H1 (cell line): ENCODE data around the gene PDCD6IP. TPM values are rescaled to one million over a fixed set of nuclear protein-coding genes. Genes with fewer than 3 reads are reported as not detected.

Experiments used
- CTCF ChIA-PET: fragments of 300-600 bp; sonication (Branson Sonifier 250); formaldehyde crosslinking; loops from one replicate; lab custom pipeline; 2021; ENCODE audit not compliant: partially characterized antibody; lab: Charles Lee
- POLR2A ChIA-PET: fragments of 300-600 bp; sonication (Branson Sonifier 250); formaldehyde crosslinking; loops from one replicate; lab custom pipeline; 2021; ENCODE audit warnings: inconsistent platforms; ENCODE audit not compliant: partially characterized antibody; lab: Charles Lee
- DNase-seq, 2 experiments: peaks; one replicate each; pipeline versions ENCODE4 v3.0.0 to v3.0.0-alpha.2; 2010 to 2022; ENCODE audit warnings: low spot score in 2 of 2, low read depth in 1 of 2, mixed read lengths in 1 of 2
- FAIRE-seq: peaks from 2 replicates; lab custom pipeline; 2011; peaks lifted over from hg19 to GRCh38; lab: Jason Lieb, UNC
- H2AFZ ChIP-seq: 2 replicates; pipeline ENCODE4 v1.8.1; 2012; ENCODE audit warnings: low read length, inconsistent platforms
- H2AK5ac ChIP-seq: 2 replicates; pipeline ENCODE4 v1.6.1; 2013; ENCODE audit warnings: low read depth, low read length
- H2BK120ac ChIP-seq: replicated peaks from 2 replicates; pipeline ENCODE3; 2013; ENCODE audit warnings: low read depth, low read length, inconsistent platforms
- H2BK12ac ChIP-seq: 2 replicates; pipeline ENCODE4 v1.6.1; 2013; ENCODE audit warnings: low read depth, low read length
- H2BK15ac ChIP-seq: 2 replicates; pipeline ENCODE4 v1.6.1; 2013; ENCODE audit warnings: low read length
- H2BK20ac ChIP-seq: 2 replicates; pipeline ENCODE4 v1.6.1; 2013; ENCODE audit warnings: low read length
- H2BK5ac ChIP-seq: 2 replicates; pipeline ENCODE4 v1.6.1; 2013; ENCODE audit warnings: low read depth, low read length
- H3K14ac ChIP-seq: 2 replicates; pipeline ENCODE4 v1.6.1; 2013; ENCODE audit warnings: inconsistent platforms; ENCODE audit not compliant: insufficient read length
- H3K18ac ChIP-seq: 2 replicates; pipeline ENCODE4 v1.6.1; 2013; ENCODE audit warnings: low read length; ENCODE audit errors: extremely low read depth
- H3K23ac ChIP-seq: 2 replicates; pipeline ENCODE4 v1.6.1; 2013; ENCODE audit warnings: inconsistent platforms; ENCODE audit not compliant: insufficient read length
- H3K23me2 ChIP-seq: 2 replicates; pipeline ENCODE4 v1.6.1; 2013; ENCODE audit warnings: low read depth, low read length
- H3K27ac ChIP-seq: 2 replicates; pipeline ENCODE4 v1.6.1; 2011; ENCODE audit warnings: low read depth, low read length, inconsistent platforms
- H3K27me3 ChIP-seq, 4 experiments: replicated peaks in 1 of 4; 1 replicate in 1 of 4; 2 replicates in 3 of 4; pipeline versions ENCODE4 v1.6.1 to v1.8.1; 2011 to 2013; ENCODE audit warnings: low read length in 3 of 4, mild to moderate bottlenecking in 3 of 4, inconsistent platforms in 2 of 4, mixed read lengths in 2 of 4, moderate library complexity in 1 of 4; ENCODE audit not compliant: control insufficient read depth in 3 of 4, insufficient read depth in 3 of 4; ENCODE audit errors: extremely low read depth in 1 of 4
- H3K36me3 ChIP-seq, 4 experiments: 2 replicates each; pipeline versions ENCODE4 v1.6.1 to v1.8.1; 2011 to 2013; ENCODE audit warnings: mild to moderate bottlenecking in 4 of 4, low read length in 3 of 4, moderate library complexity in 2 of 4, control low read depth in 1 of 4, inconsistent platforms in 1 of 4; ENCODE audit not compliant: insufficient read depth in 4 of 4, control insufficient read depth in 2 of 4
- H3K4ac ChIP-seq: replicated peaks from 2 replicates; pipeline ENCODE3; 2013; ENCODE audit warnings: low read length, low read depth, mixed read lengths, inconsistent platforms; ENCODE audit not compliant: insufficient read length
- H3K4me1 ChIP-seq, 4 experiments: replicated peaks in 1 of 4; 1 replicate in 1 of 4; 2 replicates in 3 of 4; pipeline versions ENCODE4 v1.6.1 to v1.8.1; 2011 to 2013; ENCODE audit warnings: low read length in 3 of 4, inconsistent platforms in 2 of 4, mixed read lengths in 1 of 4; ENCODE audit not compliant: insufficient read depth in 4 of 4, control insufficient read depth in 3 of 4
- H3K4me2 ChIP-seq, 2 experiments: 2 replicates each; pipeline versions ENCODE4 v1.6.1 to v1.8.1; 2011 to 2013; ENCODE audit warnings: low read depth in 2 of 2, low read length in 2 of 2, control low read depth in 1 of 2, inconsistent platforms in 1 of 2, mild to moderate bottlenecking in 1 of 2; ENCODE audit not compliant: insufficient read depth in 1 of 2
- H3K4me3 ChIP-seq, 4 experiments: fragments of 200-600, 300-600 bp in 1 of 4; sonication (generic), shearing (Covaris generic), sonication (Bioruptor Twin) in 1 of 4; 2 replicates each; pipeline versions ENCODE4 v1.5.1 to v1.8.1; 2011 to 2016; ENCODE audit warnings: low read length in 4 of 4, low read depth in 3 of 4, control low read depth in 2 of 4, inconsistent platforms in 2 of 4, mild to moderate bottlenecking in 2 of 4, mixed read lengths in 1 of 4, moderate library complexity in 1 of 4; ENCODE audit not compliant: insufficient read depth in 2 of 4; ENCODE audit errors: extremely low read depth in 1 of 4
- H3K56ac ChIP-seq: replicated peaks from 2 replicates; pipeline ENCODE3; 2013; ENCODE audit warnings: low read depth, mild to moderate bottlenecking, mixed read lengths, low read length, inconsistent platforms; ENCODE audit not compliant: insufficient read length
- H3K79me1 ChIP-seq: 2 replicates; pipeline ENCODE4 v1.6.1; 2013; ENCODE audit warnings: low read depth, low read length, control low read depth
- H3K79me2 ChIP-seq, 2 experiments: 2 replicates each; pipeline versions ENCODE4 v1.6.1 to v1.8.1; 2012 to 2013; ENCODE audit warnings: low read length in 2 of 2, mild to moderate bottlenecking in 2 of 2, inconsistent platforms in 1 of 2; ENCODE audit not compliant: insufficient read depth in 2 of 2, control insufficient read depth in 1 of 2
- H3K9ac ChIP-seq, 4 experiments: replicated peaks in 1 of 4; 1 replicate in 1 of 4; 2 replicates in 3 of 4; pipeline versions ENCODE4 v1.6.1 to v1.8.1; 2011 to 2013; ENCODE audit warnings: low read depth in 3 of 4, low read length in 3 of 4, control low read depth in 2 of 4, mild to moderate bottlenecking in 2 of 4, moderate library complexity in 2 of 4, inconsistent platforms in 1 of 4; ENCODE audit errors: extremely low read depth in 1 of 4
- H3K9me3 ChIP-seq, 2 experiments: 2 replicates each; pipeline versions ENCODE4 v1.6.1 to v1.8.1; 2012 to 2013; ENCODE audit warnings: mild to moderate bottlenecking in 2 of 2, moderate library complexity in 2 of 2, control low read depth in 1 of 2, inconsistent platforms in 1 of 2, low read depth in 1 of 2, low read length in 1 of 2, mixed read lengths in 1 of 2; ENCODE audit not compliant: insufficient read depth in 2 of 2
- H4K20me1 ChIP-seq, 2 experiments: replicated peaks in 1 of 2; 2 replicates each; pipeline versions ENCODE3 to v1.8.1; 2011 to 2013; ENCODE audit warnings: inconsistent platforms in 2 of 2, low read length in 2 of 2, mild to moderate bottlenecking in 1 of 2; ENCODE audit not compliant: insufficient read depth in 2 of 2, control insufficient read depth in 1 of 2
- H4K5ac ChIP-seq: 2 replicates; pipeline ENCODE4 v1.6.1; 2013; ENCODE audit warnings: low read length, low read depth, mixed read lengths, inconsistent platforms; ENCODE audit not compliant: insufficient read length
- H4K8ac ChIP-seq: 2 replicates; pipeline ENCODE4 v1.8.0; 2013; ENCODE audit warnings: mild to moderate bottlenecking, moderate library complexity, low read length, inconsistent platforms; ENCODE audit not compliant: insufficient read depth; ENCODE audit errors: extremely low read depth
- H4K91ac ChIP-seq: replicated peaks from 2 replicates; pipeline ENCODE3; 2013; ENCODE audit warnings: low read length, mixed read lengths, inconsistent platforms; ENCODE audit not compliant: insufficient read length
- CREB1 ChIP-seq: IDR thresholded peaks from 2 replicates; pipeline ENCODE4 v1.6.1; 2012; ENCODE audit warnings: inconsistent platforms
- CTBP2 ChIP-seq: IDR thresholded peaks from 2 replicates; pipeline ENCODE4 v1.7.0; 2011; ENCODE audit warnings: borderline replicate concordance, mild to moderate bottlenecking, moderate library complexity, mixed read lengths, low read length; ENCODE audit not compliant: insufficient read depth, insufficient read length
- FOSL1 ChIP-seq: IDR thresholded peaks from 2 replicates; pipeline ENCODE4 v1.6.1; 2011; ENCODE audit warnings: mild to moderate bottlenecking, low read depth, low read length, moderate library complexity; ENCODE audit not compliant: insufficient read depth
- GTF2F1 ChIP-seq: IDR thresholded peaks from 2 replicates; pipeline ENCODE4 v1.6.1; 2012; ENCODE audit warnings: low read depth, low read length, improper control_type of control experiment, borderline replicate concordance
- HDAC2 ChIP-seq, 2 experiments: fragments of 300-600 bp in 1 of 2; sonication (generic) in 1 of 2; IDR thresholded peaks; 2 replicates each; pipeline ENCODE4 v1.6.1; 2011 to 2012; ENCODE audit warnings: low read depth in 2 of 2, low read length in 2 of 2, mild to moderate bottlenecking in 2 of 2, moderate library complexity in 2 of 2, borderline replicate concordance in 1 of 2, inconsistent platforms in 1 of 2
- JUN ChIP-seq: IDR thresholded peaks from 2 replicates; pipeline ENCODE4 v1.6.1; 2011; ENCODE audit warnings: low read depth, mild to moderate bottlenecking, improper control_type of control experiment, low read length
- KDM4A ChIP-seq: IDR thresholded peaks from one replicate; pipeline ENCODE4 v1.7.1; 2012; ENCODE audit warnings: low read depth, mild to moderate bottlenecking, moderate library complexity, low read length, inconsistent platforms; ENCODE audit not compliant: severe bottlenecking
- POLR2A ChIP-seq, 2 experiments: IDR thresholded peaks; 1 replicate in 1 of 2; 2 replicates in 1 of 2; pipeline ENCODE4 v1.6.1; 2011; ENCODE audit warnings: low read depth in 2 of 2, low read length in 2 of 2, mild to moderate bottlenecking in 2 of 2; ENCODE audit errors: control extremely low read depth in 1 of 2
- RXRA ChIP-seq: IDR thresholded peaks from 2 replicates; pipeline ENCODE4 v1.6.1; 2011; ENCODE audit warnings: low read depth, mild to moderate bottlenecking, low read length, moderate library complexity; ENCODE audit not compliant: insufficient read depth
- SP2 ChIP-seq: IDR thresholded peaks from 2 replicates; pipeline ENCODE4 v1.6.1; 2012; ENCODE audit warnings: mild to moderate bottlenecking, low read length, inconsistent platforms
- SRF ChIP-seq: IDR thresholded peaks from 2 replicates; pipeline ENCODE4 v1.6.1; 2011; ENCODE audit warnings: mild to moderate bottlenecking, low read depth, low read length, moderate library complexity
- WGBS, 2 experiments: shearing (Covaris generic) in 1 of 2; methylation state at CpG; one replicate each; pipeline versions ENCODE4 v1.1.6 to v1.1.7; 2013 to 2015; ENCODE audit warnings: low lambda C conversion rate in 2 of 2, mixed read lengths in 2 of 2, inconsistent platforms in 1 of 2, low coverage in 1 of 2, missing lambda C conversion rate in 1 of 2; ENCODE audit not compliant: insufficient replicate concordance in 2 of 2, insufficient coverage in 1 of 2, insufficient read length in 1 of 2; ENCODE audit errors: extremely low coverage in 1 of 2, missing lambda C conversion rate in 1 of 2; 5-methylcytosine and 5-hydroxymethylcytosine counted together
- polyA plus RNA-seq, 7 experiments: library from polyadenylated mRNA; depleted of rRNA in 3 of 7; stranded (reverse) in 5 of 7; unstranded in 2 of 7; fragments of >200 nt in 5 of 7; fragments of 200-250 nt in 2 of 7; gene quantifications; 1 replicate in 5 of 7; 2 replicates in 1 of 7; 4 replicates in 1 of 7; pipeline versions ENCODE4 v1.2.1 to v1.2.3, GENCODE V29; 2011 to 2013; ENCODE audit warnings: missing spikeins in 2 of 7, mixed read lengths in 2 of 7
- total RNA-seq: library from RNA; stranded (reverse); fragmentation: NEBNext Ultra II Directional; extraction: Animal tissue kit (Norgen Biotek cat#: 25700); gene quantifications from 2 replicates; pipeline ENCODE4 v1.2.1, GENCODE V29; 2021
- TF ChIP-seq, protein P1 (sequence below): IDR thresholded peaks from 2 replicates; pipeline ENCODE4 v1.6.1; 2011; ENCODE audit warnings: low read length, improper control_type of control experiment

Gene PDCD6IP
- total and polyA plus RNA-seq, 2 of the 8 experiments (the other 6 are each of a cell fraction or from before 2014, with no cell fraction given) = 61.7 to 155 TPM

- H2AK5ac ChIP-seq = no peak overlapping the region
- H3K4ac ChIP-seq = no peak overlapping the region
- no peaks in the 10 kb centered on the region for H3K23me2 ChIP-seq
- DNase-seq = no peak
- ChIA-PET CTCF (no interaction called here), POLR2A (interaction anchor here (0.6 kb wide), 1 partner anchor 10 kb away, joined by 3 read pairs; no protein-coding TSS in a partner anchor)
- H2BK15ac ChIP-seq = no peak overlapping the region
- H3K9ac ChIP-seq = no peak overlapping the region
- no peaks in the 10 kb centered on the region for H3K27me3 ChIP-seq
- no peak overlapping the region for H3K4me2 ChIP-seq
- H3K9me3 ChIP-seq = no peaks in the 10 kb centered on the region
- H3K36me3 ChIP-seq = peaks cover 0 to 9% (median 3%) of the 10 kb centered on the region in 4 experiments; a peak in 2 of 8 replicates
- no peak overlapping the region for H4K91ac ChIP-seq
- no peak overlapping the region for H3K14ac ChIP-seq
- H3K18ac ChIP-seq = no peak overlapping the region
- no peak overlapping the region for H4K8ac ChIP-seq
- no peak overlapping the region for H3K56ac ChIP-seq
- no peak overlapping the region for H3K23ac ChIP-seq
- no peak overlapping the region for H3K27ac ChIP-seq
- peak; percentile 48 for FAIRE-seq
- H3K79me2 ChIP-seq = no peaks in the 10 kb centered on the region
- H4K20me1 ChIP-seq = peaks cover 0 to 3% of the 10 kb centered on the region in 2 experiments
- WGBS, 2 experiments = 96% methylated on average over 1 of the region's 1 CpG; no CpG with 5 or more reads in 1 of the 2 experiments
- peaks cover 0 to 6% (median 0%) of the 10 kb centered on the region in 4 experiments; a peak in 1 of 7 replicates for H3K4me1 ChIP-seq
- H4K5ac ChIP-seq = no peak overlapping the region
- H3K4me3 ChIP-seq = no peak overlapping the region
- H3K79me1 ChIP-seq = no peaks in the 10 kb centered on the region
- no peak overlapping the region for H2BK20ac ChIP-seq
- no peak overlapping the region for H2BK12ac ChIP-seq
- no peak overlapping the region for H2BK120ac ChIP-seq
- no peak overlapping the region for H2BK5ac ChIP-seq
- H2AFZ ChIP-seq = no peak overlapping the region
- TF ChIP-seq POLR2A (IDR thresholded peaks at IDR 0.05; ENCODE audit: control extremely low read depth in 1 of 2, low read depth in 2 of 2, low read length in 2 of 2) (no peak), HDAC2 (IDR thresholded peaks at IDR 0.05; ENCODE audit: borderline replicate concordance in 1 of 2, low read depth in 2 of 2, low read length in 2 of 2) (no peak), FOSL1 (no peak), CREB1 (no peak), SRF (no peak), SP2 (no peak), JUN (no peak), CTBP2 (no peak), RXRA (no peak), GTF2F1 (no peak), KDM4A (no peak)
- TF ChIP-seq, protein P1, sequence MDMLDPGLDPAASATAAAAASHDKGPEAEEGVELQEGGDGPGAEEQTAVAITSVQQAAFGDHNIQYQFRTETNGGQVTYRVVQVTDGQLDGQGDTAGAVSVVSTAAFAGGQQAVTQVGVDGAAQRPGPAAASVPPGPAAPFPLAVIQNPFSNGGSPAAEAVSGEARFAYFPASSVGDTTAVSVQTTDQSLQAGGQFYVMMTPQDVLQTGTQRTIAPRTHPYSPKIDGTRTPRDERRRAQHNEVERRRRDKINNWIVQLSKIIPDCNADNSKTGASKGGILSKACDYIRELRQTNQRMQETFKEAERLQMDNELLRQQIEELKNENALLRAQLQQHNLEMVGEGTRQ = no peak
These were observed 35.1 kb downstream of the PDCD6IP start for GRCh38 chr3:33833408-33834095.
